Right renal cortex interstitium (tissue), 3 donors: ENCODE data around the gene CCDC157. TPM values are rescaled to one million over a fixed set of nuclear protein-coding genes. Genes with fewer than 3 reads are reported as not detected.
A peak's percentile ranks its signal among the peaks of the same experiment; 100 is the strongest.

ENCODE experiments used
- DNase-seq, 3 donors: peaks; one replicate each; pipeline ENCODE4 v3.0.0-alpha.2; 2013; ENCODE audit warnings: low read depth in 3 of 3, low spot score in 2 of 3
- polyA plus RNA-seq, 3 donors: library from polyadenylated mRNA; unstranded; fragments of 120-200 nt; gene quantifications; one replicate each; pipeline ENCODE4 v1.2.1, GENCODE V29; 2013; ENCODE audit not compliant: insufficient read length in 3 of 3

Gene CCDC157
- polyA plus RNA-seq, 3 donors, result 4.1 to 5.4 (median 5.4) TPM

DNA sequence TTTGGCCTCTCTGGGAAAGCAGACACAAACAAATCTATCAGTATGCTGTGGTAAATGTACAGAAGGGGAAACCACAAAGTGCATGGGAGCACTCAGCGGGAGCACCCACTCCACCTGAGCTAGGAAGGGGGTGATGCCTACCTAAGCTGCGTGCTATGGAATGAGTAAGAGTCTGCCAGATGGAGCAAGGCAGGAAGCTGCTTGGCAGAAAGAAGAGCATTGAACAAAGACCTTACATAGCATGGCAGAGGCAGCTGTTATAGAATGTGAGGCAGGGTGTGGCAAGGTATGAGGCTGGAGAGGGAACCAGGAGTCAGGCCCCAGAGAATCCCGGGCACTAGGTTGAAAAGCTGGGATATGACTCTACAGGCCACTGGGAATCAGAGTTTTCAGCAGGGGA, 55.0 kb downstream of the CCDC157 start:
- no peak for DNase-seq

DNA sequence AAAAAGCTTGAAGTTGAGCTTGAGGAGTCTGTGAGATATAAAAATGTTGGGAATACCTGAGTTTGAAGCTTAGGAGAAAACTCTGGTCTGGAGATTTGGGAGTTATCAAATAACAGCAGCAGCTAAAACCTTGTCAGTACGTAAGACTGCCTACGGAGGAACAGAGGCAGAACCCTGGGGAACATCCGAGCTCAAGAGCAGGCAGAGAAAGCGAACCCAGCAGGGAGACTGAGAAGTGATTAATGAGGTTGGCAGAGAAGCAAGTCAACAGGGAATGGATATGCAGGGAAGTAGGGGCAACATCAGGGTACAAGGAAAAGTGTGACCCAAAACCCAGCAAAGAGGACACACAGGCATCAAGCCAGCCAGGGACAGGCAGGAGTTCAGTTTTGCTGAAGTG, 56.2 kb downstream of the CCDC157 start:
- DNase-seq, result no peak

DNA sequence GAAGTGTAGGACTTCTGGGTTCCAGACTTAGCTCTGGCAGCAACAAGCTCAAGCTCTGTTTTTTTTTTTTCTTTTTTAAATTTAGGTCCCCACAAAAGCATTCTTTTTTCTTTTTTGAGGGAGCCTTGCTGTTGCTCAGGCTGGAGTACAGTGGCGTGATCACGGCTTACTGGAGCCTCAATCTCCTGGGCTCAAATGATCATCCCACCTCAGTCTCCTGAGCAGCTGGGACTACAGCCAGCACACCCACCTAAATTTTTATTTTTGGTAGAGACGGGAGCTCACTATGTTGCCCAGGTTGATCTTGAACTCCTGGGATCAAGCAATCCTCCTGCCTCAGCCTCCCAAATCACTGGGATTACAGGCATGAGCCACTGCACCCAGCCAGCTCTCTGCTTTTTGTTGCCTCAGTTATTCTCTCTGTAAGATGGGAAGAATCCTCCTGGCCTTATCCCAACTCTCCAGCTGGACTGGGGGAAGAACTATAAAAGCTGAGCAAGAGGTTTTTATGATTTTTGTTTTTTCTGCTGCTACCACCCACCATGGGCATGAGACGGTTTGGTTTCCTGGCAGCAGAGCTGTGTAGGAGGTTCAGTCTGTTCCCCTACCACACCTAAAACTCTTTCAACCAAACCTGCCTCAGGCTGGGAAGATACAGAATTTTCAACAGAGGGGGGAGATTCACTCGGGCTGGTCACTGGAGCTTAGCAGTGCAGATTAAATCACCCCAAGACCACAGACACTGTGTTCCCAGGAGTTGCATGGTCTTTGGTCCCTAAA, 57.1 kb downstream of the CCDC157 start:
- no peak for DNase-seq

DNA sequence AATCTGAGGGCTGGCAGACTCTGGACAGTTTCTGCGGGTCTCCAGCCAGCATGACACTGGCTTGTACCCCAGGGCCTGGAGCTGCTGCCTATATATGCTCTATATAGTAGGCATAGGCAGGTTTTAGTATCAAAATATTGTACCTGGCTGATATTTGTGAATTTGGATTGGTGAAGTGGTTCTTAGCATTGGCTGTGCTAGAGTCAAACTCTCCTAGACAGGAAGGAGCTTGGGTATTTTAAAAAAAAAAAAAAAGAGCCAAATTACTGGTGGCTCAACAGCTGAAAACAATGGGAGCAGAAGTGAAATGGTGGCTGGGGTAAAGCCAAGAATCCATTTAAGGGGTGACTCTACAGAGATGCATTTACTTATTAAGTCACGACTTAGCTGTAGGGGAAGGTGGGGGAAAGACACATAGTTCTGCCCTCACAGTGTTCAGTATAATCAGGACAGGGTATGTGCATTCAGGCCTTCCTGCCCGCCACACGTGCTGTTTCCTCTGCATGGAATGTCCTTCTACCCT, 57.8 kb downstream of the CCDC157 start:
- no peak for DNase-seq

DNA sequence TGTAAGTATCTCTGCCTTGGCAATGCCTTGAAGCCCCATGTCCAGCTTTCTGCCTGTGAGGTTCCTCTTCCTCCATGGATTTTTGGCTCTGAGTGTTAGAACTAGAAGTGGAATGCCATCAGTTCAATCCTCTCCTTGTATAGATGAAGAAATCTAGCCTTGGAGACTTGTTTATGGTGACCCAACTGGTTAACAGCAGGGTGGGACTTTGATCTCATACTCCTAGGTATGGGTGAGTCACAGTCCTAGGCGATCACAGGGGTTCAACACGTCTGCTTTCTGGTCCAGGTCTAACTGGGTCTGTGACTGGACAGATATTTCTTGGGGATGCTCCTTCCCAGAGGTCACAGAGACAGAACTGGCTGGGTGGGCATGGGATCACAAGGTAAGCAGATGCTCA, 59.6 kb downstream of the CCDC157 start:
- DNase-seq, result no peak

DNA sequence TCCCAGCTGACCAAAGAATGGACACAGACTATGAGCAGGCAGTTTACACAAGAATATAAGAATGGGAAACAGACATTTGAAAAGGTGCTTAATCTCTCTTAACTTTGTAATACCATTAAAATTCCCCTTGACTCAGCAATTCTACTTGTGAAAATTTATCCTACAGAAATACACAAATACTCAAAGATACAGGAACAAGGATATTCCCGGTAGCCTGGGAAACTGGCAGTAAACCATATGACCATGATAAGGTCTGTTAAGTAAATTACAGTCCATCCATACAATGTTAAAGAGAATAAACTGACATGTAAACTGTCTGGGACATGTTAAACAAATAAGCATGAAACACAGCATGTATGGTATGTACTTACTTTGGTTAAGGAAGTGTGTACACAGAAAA, 60.0 kb downstream of the CCDC157 start:
- no peak for DNase-seq

DNA sequence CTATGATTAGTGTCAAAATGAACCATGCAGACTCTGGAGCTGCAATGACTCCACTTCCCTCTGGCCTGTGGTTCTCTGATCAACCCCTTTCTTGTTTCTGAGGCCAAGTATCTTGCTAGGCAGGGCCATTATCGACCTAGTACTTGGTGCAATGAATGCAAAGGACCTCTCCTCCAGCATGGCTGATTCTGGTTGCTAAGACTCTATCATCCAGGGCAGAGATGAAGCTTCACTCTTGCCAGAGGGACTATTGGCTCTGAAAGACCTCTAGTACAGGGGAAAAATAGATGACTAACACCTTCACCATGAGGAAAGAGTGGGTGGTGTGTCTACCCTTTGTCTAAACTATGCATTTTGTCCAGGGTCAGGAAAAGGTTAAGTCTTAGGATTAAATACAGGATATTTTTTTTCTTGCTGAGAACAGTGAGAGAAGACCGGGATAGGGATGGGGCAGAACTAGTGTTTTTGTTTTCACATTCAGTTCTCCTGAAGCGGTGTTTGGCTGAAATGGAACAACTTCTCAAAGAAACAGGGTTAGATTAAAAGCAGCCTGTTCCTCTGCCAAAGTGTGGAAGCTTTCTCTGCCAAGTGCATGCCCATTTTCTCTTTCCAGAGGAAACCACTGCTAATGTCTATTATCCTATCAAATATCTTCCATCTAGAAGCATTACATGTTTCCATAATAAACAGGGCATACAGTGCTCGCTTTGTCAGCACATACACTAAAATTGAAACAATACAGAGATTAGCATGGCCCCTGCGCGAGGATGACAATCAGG, 63.7 kb downstream of the CCDC157 start:
- DNase-seq, result no peak

DNA sequence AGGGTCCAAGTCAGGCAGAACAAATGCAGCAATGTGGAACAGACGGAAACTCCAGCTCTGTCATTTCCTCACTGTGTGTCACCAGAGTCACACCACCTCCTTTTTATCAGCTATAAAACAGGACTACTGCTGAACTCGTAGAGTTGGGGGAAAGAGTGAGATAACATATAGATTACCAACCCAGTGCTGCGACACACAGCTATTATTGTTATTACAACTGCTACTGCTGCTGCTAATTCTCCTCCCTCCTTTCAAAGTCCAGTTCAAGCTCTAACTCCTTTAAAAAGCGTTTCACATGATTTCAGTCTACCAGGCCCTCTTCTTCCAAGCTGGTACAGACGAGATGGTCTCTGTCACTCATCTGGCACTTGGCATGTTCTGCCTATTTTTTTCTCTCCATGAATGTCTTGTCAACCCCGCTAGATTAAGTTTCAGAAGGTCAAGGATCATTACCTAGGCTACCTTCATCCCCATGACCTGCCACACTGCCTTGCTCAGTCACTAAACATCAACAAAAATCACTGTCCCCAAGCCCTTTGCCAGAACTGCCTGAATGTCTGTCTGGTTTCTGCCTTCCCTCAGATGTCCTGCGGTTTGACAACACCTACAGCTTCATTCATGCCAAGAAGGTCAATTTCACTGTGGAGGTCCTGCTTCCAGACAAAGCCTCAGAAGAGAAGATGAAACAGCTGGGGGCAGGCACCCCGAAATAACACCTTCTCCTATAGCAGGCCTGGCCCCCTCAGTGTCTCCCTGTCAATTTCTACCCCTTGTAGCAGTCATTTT, 65.1 kb downstream of the CCDC157 start:
- no peak for DNase-seq

DNA sequence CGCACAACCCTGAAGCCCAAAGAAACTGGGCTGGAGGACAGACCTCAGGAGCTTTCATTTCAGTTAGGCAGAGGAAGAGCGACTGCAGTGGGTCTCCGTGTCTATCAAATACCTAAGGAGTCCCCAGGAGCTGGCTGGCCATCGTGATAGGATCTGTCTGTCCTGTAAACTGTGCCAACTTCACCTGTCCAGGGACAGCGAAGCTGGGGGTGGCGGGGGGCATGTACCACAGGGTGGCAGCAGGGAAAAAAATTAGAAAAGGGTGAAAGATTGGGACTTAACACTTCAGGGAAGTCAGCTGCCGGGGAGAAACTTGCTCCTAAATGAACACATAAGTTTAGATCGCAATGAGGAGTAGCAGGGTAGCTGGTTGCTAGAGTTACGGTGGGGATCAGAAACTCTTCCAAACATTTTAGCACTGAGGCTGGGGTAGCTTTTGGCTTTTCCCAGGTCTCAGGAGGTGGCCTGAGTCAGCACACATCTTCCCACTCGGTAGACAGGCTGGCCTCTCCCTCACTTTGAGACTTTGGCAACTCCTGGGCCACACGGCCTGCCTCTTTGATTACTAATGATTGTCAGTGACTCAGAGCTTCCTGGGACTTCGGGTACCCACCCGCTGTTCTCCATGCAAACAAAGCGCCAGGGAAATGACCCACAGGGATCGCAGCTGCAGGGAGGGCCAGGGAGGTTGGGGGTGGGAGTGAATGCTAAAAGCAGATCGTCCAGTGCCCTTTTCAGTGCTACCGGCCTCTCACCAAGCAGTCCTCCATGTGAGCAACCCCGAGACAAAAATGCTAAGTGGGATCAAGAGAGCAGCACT, 65.9 kb downstream of the CCDC157 start:
- no peak for DNase-seq

DNA sequence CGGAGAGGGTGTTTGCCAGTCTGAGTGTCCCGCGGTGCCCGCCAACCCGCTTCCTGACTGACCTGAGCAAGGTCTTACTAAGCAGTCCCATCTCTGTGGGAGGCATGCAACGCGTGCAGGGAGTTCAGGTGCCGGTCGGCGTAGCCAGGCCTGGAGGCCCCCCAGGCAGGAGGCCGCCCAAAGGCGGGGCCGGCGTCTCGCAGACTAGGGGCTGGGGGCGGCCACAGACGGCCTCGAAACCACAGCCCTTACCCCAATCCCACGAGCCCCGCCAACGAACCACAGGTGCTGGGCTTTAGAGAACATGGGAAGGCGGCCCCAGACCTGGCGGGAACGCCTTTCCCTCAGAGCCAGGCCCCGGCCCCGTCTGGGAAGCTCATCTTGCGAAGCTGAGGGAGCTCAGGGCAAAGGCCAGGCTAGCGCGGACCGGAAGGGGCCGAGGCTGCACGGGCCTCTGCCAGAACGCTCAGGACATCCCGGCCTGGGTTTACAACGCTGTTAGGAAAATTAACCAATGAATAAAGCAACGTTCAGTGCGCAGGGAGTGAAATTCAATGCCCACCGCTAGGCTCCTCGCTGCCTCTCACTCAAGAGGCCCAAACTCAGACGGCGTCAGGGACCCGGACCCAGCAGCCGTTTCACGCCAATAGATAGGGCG, 66.6 kb downstream of the CCDC157 start:
- DNase-seq, result no peak

DNA sequence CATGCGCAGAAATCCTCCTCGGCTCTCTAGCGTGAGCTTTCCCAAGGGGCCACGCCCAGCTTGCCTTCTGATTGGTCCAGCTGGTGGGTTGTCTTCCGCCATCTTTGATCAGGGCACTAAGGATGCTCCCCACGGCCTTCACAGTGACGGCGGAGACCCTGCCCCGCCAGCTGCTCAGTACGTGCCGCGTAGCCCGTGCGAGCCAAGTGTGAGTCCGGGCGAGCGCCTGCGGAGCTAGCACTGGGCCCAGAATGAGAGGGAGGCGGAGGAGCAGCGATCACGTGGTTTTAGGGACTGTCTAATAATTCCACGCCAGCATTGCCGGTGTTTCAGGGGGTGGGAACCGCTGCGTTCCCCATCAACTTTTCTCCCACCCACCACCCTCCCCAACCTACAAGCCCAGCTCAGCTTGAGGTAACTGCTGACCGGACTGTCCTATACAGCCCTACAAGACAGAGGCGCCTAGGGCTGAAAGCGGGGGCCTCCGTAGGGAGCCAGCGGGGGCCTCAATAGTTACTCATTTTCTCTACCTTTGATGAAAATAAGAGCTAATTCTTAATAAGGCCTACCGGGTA, 67.2 kb downstream of the CCDC157 start:
- DNase-seq, result peak; percentile 99 to 100 (median 100)

DNA sequence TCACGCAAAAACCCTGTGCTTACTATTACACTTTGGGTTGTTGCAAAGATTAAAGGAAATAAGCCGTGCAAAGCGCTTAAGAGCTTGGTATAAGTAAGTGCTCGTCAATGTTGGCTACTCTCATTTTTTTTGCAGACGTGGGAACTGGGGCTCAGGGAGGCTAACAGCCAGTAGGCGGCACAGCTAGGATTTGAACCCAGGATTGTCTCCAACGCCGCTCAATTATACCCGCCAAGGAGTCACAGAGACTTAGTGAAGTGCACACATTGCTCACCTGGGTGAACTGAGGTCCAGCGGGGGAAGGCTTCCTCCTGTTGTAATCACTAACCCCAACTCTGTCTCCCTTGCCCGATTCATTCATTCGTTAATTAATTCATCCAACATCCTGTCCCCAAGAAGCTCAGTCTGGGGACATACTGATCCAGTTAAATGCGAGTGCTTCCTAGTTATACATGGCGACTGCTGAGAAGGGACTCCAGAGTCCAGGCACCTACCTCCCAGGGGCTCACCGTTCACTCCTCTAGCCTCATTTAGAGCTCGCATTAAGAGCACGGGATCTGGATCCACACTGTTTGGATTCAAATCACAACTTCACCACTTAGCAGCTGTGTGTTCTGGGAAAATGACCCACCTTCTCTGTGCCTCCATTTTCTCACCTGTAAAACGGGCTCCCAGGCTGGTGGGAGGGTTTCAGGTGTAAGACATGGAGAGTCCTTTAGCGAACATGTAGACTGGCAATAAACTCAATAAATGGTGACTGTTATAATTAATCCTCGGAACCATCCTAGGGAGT, 67.9 kb downstream of the CCDC157 start:
- no peak for DNase-seq

DNA sequence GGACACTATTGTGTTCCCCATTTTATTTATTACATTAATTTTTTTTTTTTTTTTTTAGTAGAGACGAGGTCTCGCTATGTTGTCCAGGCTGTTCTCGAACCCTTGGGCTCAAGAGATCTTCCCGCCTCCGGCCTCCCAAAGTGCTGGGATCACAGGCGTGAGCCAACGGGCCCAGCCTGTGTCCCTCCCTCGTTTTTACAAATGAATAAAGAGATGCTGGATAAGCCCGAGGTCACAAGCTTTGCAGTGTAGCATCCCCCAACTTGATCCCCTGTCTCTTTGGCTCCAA, 68.5 kb downstream of the CCDC157 start:
- no peak for DNase-seq

DNA sequence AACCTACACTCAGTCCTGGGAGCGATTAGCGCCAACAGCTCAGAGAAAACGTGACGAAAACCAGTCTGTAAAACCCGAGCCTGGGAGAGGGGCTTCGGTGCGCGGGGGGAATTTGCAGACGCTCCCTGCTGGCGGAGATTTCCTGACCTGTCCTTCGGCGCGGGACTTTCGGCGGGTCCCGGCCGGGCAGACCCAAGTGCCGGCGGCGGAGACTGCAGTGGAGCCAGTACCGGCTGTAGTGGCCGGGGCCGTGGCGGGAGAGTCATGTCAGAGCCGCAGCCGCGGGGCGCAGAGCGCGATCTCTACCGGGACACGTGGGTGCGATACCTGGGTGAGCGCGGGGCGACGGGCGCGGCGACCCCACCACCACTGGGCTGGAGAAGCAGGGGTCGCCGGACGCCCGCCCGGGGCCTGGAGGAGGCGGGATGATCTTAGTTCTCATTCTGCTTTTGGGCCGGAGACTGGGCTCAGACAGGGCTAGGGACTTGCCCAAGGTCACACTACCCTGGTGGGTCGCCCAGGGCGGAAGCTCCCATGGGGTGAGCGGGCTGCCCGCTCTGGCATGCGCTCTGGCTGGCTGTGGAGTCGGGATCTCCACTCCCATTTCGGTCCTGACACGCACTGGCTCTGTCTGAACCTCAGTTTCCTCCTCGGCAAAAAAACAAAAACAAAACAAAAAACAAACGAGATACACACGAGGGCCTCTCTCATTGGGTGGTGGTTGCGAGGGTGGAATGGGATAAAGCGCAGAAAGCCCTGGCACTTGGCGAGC, 69.0 kb downstream of the CCDC157 start, which contains the start of gene MTFP1:
MTFP1 (plus strand) TSS at position 153 of the 772 bp plus-strand sequence; CDS start at position 265, 112 bp downstream.
- DNase-seq, result no peak
